DND-41 (cell line): ENCODE data around the gene IRGC.

Experiments
- ATAC-seq: fragments of 200-7000 bp; cut with Tn5 transposase; 3 replicates; pipeline ENCODE4 v1.9.1; 2021; ENCODE audit warnings: low read depth; ENCODE audit not compliant: insufficient read depth
- DNase-seq: peaks from one replicate; pipeline ENCODE4 v3.0.0-alpha.2; 2020
- H2AFZ ChIP-seq: 2 replicates; pipeline ENCODE4 v1.6.0; 2012; ENCODE audit warnings: low read depth, low read length
- H3K27ac ChIP-seq: 2 replicates; pipeline ENCODE4 v1.5.1; 2012; ENCODE audit warnings: low read length, inconsistent platforms
- H3K27me3 ChIP-seq: fragments of 200-600 bp; sonication (generic); 2 replicates; pipeline ENCODE4 v1.6.0; 2012; ENCODE audit warnings: low read length, mild to moderate bottlenecking, inconsistent platforms; ENCODE audit not compliant: insufficient read depth, poor library complexity
- H3K36me3 ChIP-seq: 2 replicates; pipeline ENCODE4 v1.5.1; 2012; ENCODE audit warnings: low read length, inconsistent platforms; ENCODE audit not compliant: insufficient read depth
- H3K4me1 ChIP-seq: 2 replicates; pipeline ENCODE4 v1.5.1; 2012; ENCODE audit warnings: mild to moderate bottlenecking, low read length; ENCODE audit not compliant: insufficient read depth
- H3K4me2 ChIP-seq: 2 replicates; pipeline ENCODE4 v1.6.0; 2012; ENCODE audit warnings: mild to moderate bottlenecking, moderate library complexity, low read length, inconsistent platforms; ENCODE audit not compliant: insufficient read depth
- H3K4me3 ChIP-seq, 2 experiments: fragments of 200-600 bp in 1 of 2; shearing (Covaris generic) in 1 of 2; 2 replicates each; pipeline ENCODE4 v1.5.1; 2012 to 2016; ENCODE audit warnings: inconsistent platforms in 2 of 2, low read length in 2 of 2, mild to moderate bottlenecking in 2 of 2, low read depth in 1 of 2, moderate library complexity in 1 of 2
- H3K79me2 ChIP-seq: 2 replicates; pipeline ENCODE4 v1.6.0; 2012; ENCODE audit warnings: low read length, inconsistent platforms; ENCODE audit not compliant: insufficient read depth
- H3K9ac ChIP-seq: 2 replicates; pipeline ENCODE4 v1.6.0; 2012; ENCODE audit warnings: low read depth, mild to moderate bottlenecking, inconsistent platforms, low read length, moderate library complexity
- H3K9me3 ChIP-seq: 2 replicates; pipeline ENCODE4 v1.5.1; 2012; ENCODE audit warnings: low read length, moderate library complexity, mild to moderate bottlenecking, inconsistent platforms; ENCODE audit not compliant: insufficient read depth, severe bottlenecking
- H4K20me1 ChIP-seq: 2 replicates; pipeline ENCODE4 v1.6.0; 2012; ENCODE audit warnings: low read length; ENCODE audit not compliant: insufficient read depth
- EZH2 ChIP-seq: IDR thresholded peaks from 3 replicates; pipeline ENCODE4 v1.6.1; 2012; ENCODE audit warnings: borderline replicate concordance, low read depth, mild to moderate bottlenecking, moderate library complexity, low read length, inconsistent platforms; ENCODE audit not compliant: severe bottlenecking
- TF ChIP-seq, protein P1 (sequence below): IDR thresholded peaks from 2 replicates; pipeline ENCODE4 v1.5.1; 2012; ENCODE audit warnings: borderline replicate concordance, low read length, moderate library complexity, mild to moderate bottlenecking; ENCODE audit not compliant: poor library complexity, severe bottlenecking; ENCODE audit errors: extremely low read depth

IRGC gene

DNA sequence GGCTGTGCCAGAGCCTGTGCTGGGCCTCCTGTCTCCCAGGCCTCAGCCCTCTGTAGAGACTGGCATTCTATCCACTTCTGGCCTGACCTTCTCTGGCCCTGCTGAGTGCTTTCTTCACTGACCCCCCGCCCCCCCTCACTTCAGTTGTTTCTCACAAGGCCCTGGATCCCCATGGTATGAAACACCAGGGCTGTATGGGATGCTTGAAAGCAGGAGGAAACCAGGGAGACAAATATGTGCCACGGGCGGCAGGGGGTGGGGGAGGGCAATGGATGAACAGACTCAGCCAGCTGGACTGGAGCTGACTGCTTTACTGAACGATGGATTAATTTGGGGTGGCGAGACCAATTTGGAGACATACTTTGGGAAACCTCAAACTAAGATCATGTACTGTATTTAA is 14.0 kb downstream of the IRGC start:
- H3K9me3 ChIP-seq, result no peaks in the 10 kb centered on the region
- no peak for TF ChIP-seq EZH2
- TF ChIP-seq, protein P1, sequence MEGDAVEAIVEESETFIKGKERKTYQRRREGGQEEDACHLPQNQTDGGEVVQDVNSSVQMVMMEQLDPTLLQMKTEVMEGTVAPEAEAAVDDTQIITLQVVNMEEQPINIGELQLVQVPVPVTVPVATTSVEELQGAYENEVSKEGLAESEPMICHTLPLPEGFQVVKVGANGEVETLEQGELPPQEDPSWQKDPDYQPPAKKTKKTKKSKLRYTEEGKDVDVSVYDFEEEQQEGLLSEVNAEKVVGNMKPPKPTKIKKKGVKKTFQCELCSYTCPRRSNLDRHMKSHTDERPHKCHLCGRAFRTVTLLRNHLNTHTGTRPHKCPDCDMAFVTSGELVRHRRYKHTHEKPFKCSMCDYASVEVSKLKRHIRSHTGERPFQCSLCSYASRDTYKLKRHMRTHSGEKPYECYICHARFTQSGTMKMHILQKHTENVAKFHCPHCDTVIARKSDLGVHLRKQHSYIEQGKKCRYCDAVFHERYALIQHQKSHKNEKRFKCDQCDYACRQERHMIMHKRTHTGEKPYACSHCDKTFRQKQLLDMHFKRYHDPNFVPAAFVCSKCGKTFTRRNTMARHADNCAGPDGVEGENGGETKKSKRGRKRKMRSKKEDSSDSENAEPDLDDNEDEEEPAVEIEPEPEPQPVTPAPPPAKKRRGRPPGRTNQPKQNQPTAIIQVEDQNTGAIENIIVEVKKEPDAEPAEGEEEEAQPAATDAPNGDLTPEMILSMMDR, result no peak
- ATAC-seq, result no peak
- H3K4me1 ChIP-seq, result no peaks in the 10 kb centered on the region
- peaks cover 64% of the 10 kb centered on the region for H3K36me3 ChIP-seq
- no peak overlapping the region for H3K4me2 ChIP-seq
- H3K9ac ChIP-seq, result no peak overlapping the region
- H3K27me3 ChIP-seq, result no peaks in the 10 kb centered on the region
- no peak overlapping the region for H3K27ac ChIP-seq
- H3K4me3 ChIP-seq, result no peak overlapping the region
- no peaks in the 10 kb centered on the region for H3K79me2 ChIP-seq
- DNase-seq, result no peak
- H2AFZ ChIP-seq, result no peak overlapping the region
- H4K20me1 ChIP-seq, result no peaks in the 10 kb centered on the region

DNA sequence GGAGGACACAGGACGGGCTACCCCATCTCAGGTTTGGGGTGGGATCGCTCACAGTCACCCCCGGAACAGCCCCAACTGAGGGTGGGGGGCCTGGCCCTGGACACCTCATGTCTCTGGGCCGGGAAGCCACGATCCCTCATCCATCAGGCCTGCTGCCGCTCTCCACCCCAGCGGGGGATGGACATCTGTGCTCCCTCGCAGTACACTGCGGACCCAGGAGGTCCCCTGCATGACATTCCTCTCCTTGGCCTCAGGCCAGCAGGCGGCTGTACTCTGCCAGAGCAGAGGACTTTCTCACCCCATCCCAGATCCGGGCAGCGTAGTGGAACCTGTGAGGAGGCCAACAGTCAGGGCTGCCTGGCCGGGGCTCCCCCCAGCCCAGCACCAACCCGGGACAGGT is 15.5 kb downstream of the IRGC start:
- no peak for DNase-seq
- H3K36me3 ChIP-seq, result peaks cover 76% of the 10 kb centered on the region
- H3K4me2 ChIP-seq, result no peak overlapping the region
- no peaks in the 10 kb centered on the region for H3K79me2 ChIP-seq
- H3K9ac ChIP-seq, result no peak overlapping the region
- no peak for TF ChIP-seq EZH2
- TF ChIP-seq, protein P1, result no peak
- H3K4me3 ChIP-seq, result no peak overlapping the region
- ATAC-seq, result no peak
- H3K27ac ChIP-seq, result no peak overlapping the region
- no peaks in the 10 kb centered on the region for H3K4me1 ChIP-seq
- no peak overlapping the region for H2AFZ ChIP-seq
- no peaks in the 10 kb centered on the region for H3K9me3 ChIP-seq
- no peaks in the 10 kb centered on the region for H3K27me3 ChIP-seq
- H4K20me1 ChIP-seq, result no peaks in the 10 kb centered on the region

DNA sequence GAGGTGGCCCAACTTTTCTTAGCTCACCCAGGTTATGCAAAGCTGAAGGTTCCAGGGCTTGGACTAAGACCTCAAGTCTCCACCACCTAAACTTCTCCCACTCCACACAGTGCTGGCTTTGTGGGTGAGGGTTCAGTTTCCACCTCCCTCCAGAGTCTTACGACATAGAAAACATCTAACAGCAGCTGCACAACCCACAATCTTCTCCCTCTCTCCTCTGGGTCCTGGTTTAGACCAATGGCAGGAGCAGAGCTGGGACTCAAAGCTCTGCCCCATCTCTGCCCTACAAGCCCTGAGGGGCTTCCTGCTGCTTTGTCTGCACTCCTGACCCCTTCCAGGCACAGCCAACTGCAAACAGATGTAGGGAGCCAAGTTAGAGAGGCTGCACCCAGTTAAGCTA is 16.0 kb downstream of the IRGC start:
- Histone ChIP-seq H3K4me2 (no peak overlapping the region), H3K36me3 (peaks cover 81% of the 10 kb centered on the region)

More for the DNA sequence above, 16.0 kb downstream of the IRGC start:
- H3K9ac ChIP-seq, result no peak overlapping the region
- ATAC-seq (no peak), DNase-seq (no peak)
- H3K79me2 ChIP-seq, result no peaks in the 10 kb centered on the region
- no peak overlapping the region for H3K4me3 ChIP-seq
- no peaks in the 10 kb centered on the region for H3K9me3 ChIP-seq
- no peaks in the 10 kb centered on the region for H4K20me1 ChIP-seq
- no peak overlapping the region for H2AFZ ChIP-seq
- TF ChIP-seq, protein P1, result no peak
- no peak for TF ChIP-seq EZH2
- no peaks in the 10 kb centered on the region for H3K27me3 ChIP-seq
- H3K27ac ChIP-seq, result no peak overlapping the region
- H3K4me1 ChIP-seq, result no peaks in the 10 kb centered on the region
